AG04450 (cell line): Measurements from ENCODE around the gene NUDT22. TPM values are rescaled to one million over a fixed set of nuclear protein-coding genes. Genes with fewer than 3 reads are reported as not detected.

Source experiments
- CTCF ChIA-PET: fragments of 300-600, 350-600 bp; formaldehyde crosslinking; extraction: SDS; loops from one replicate; lab custom pipeline; 2022; ENCODE audit warnings: antibody characterized with exemption, inconsistent platforms; lab: Charles Lee
- POLR2A ChIA-PET: fragments of 350-600 bp; formaldehyde crosslinking; extraction: SDS; loops from one replicate; lab custom pipeline; 2021; ENCODE audit warnings: antibody characterized with exemption, inconsistent platforms; lab: Yijun Ruan, JAX
- DNase-seq: peaks from one replicate; pipeline ENCODE4 v3.0.0-alpha.2; 2011; ENCODE audit warnings: low read depth, low spot score
- H3K27ac ChIP-seq: one replicate; pipeline ENCODE4 v1.5.1; 2012; ENCODE audit warnings: low read depth, low read length, control low read depth
- H3K27me3 ChIP-seq: one replicate; pipeline ENCODE4 v1.6.0; 2012; ENCODE audit warnings: low read length; ENCODE audit not compliant: control insufficient read depth, insufficient read depth
- H3K4me3 ChIP-seq: 2 replicates; pipeline ENCODE4 v1.5.1; 2011; ENCODE audit warnings: mild to moderate bottlenecking, low read depth, low read length, control low read depth
- H3K9me3 ChIP-seq: 2 replicates; pipeline ENCODE4 v1.5.1; 2012; ENCODE audit warnings: low read length; ENCODE audit not compliant: control insufficient read depth, insufficient read depth
- polyA plus RNA-seq: library from polyadenylated mRNA; depleted of rRNA; stranded (reverse); fragments of >200 nt; gene quantifications from 2 replicates; pipeline ENCODE4 v1.2.3, GENCODE V29; 2011
- TF ChIP-seq, protein P1 (sequence below): IDR thresholded peaks from 2 replicates; pipeline ENCODE4 v1.5.1; 2011; ENCODE audit warnings: low read depth, low read length, control low read depth, inconsistent platforms

Gene NUDT22
- polyA plus RNA-seq, 1 experiment = 18.8 TPM

DNA sequence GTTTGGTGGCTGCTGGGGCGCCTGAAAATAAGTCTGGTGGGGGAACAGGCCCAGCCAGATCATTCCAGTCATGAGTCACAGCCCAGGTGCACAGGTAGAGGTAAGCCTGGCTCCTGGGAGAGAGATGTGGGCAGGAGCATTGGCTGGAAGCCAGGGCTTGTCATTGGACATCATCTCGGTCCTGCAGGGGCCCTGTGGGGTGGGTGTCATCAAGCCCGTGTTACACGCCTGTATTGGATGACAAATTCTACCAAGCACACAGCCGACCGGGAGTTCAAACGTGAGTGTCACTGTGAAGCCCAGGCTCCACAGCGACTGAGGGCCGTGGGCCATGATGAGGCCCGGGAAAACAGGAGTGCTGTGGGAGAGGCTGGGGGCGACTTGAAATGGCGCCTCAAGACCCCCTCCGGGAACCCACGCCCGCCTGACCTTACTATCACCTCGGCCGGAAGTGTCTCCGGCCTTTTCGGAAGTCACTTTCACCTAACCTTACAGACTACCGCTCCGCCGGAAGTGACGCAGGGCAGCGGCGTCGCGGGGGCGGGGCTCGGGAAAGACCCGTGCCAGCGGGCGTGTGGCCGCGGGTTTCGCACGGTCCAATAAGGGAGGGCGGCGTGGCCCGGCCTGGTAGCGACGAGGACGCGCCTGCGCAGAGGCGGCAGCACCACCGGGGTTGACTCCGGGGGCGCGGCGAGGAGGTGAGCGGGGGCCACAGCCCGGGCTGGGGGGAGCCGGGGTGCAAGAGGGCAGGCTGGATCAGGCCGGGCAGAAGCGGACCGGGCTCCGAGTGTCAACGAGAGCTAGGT lies 14.6 kb downstream of the NUDT22 start, which contains the start of gene FKBP2:
TSS of gene FKBP2 (plus strand) at position 661 of the 806 bp plus-strand sequence. CDS start 1,293 bp downstream, outside the sequence.
- Histone ChIP-seq H3K27me3 (no peaks in the 10 kb centered on the region), H3K4me3 (peak within 1 kb of the TSS; percentile 84), H3K9me3 (peaks cover 4% of the 10 kb centered on the region; the same call in 1 of the 2 replicates), H3K27ac (peak within 1 kb of the TSS; percentile 94)
- TF ChIP-seq, protein P1, sequence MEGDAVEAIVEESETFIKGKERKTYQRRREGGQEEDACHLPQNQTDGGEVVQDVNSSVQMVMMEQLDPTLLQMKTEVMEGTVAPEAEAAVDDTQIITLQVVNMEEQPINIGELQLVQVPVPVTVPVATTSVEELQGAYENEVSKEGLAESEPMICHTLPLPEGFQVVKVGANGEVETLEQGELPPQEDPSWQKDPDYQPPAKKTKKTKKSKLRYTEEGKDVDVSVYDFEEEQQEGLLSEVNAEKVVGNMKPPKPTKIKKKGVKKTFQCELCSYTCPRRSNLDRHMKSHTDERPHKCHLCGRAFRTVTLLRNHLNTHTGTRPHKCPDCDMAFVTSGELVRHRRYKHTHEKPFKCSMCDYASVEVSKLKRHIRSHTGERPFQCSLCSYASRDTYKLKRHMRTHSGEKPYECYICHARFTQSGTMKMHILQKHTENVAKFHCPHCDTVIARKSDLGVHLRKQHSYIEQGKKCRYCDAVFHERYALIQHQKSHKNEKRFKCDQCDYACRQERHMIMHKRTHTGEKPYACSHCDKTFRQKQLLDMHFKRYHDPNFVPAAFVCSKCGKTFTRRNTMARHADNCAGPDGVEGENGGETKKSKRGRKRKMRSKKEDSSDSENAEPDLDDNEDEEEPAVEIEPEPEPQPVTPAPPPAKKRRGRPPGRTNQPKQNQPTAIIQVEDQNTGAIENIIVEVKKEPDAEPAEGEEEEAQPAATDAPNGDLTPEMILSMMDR = no peak
- CTCF ChIA-PET = interaction anchor here (0.6 to 1.5 kb wide), 6 partner anchors 10 to 609 kb away, joined by 3 to 11 read pairs (median 3); partner anchors contain the start of gene PLCB3
- POLR2A ChIA-PET = interaction anchor here (0.7 to 1.3 kb wide), 9 partner anchors 9 to 63 kb away, joined by 3 to 6 read pairs (median 4); partner anchors contain the start of genes NUDT22 and TRPT1
- DNase-seq = peak; percentile 90

DNA sequence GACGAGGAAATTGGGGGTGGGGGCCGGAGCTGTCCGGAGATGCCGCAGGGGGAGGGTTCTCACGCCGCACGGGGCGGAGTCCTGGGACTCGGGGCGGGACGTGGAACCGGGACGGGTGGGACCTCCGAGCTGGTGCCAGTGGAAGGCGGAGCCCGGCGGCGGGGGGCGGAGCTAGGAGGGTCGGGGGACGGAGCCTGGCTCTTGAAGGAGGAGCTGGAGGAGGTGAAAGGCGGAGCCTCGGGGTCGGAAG lies 15.1 kb downstream of the NUDT22 start:
- H3K9me3 ChIP-seq = peaks cover 4% of the 10 kb centered on the region; the same call in 1 of the 2 replicates
- TF ChIP-seq, protein P1 = no peak
- peak overlapping the region; percentile 89 for H3K27ac ChIP-seq
- DNase-seq = peak; percentile 99
- ChIA-PET POLR2A (interaction anchor here (0.7 to 1.3 kb wide), 9 partner anchors 9 to 63 kb away, joined by 3 to 6 read pairs (median 4); partner anchors contain the start of genes NUDT22 and TRPT1), CTCF (interaction anchor here (0.6 to 1.5 kb wide), 4 partner anchors 28 to 609 kb away, joined by 3 to 11 read pairs (median 4); no protein-coding TSS in a partner anchor)
- H3K4me3 ChIP-seq = peak overlapping the region; percentile 77
- no peaks in the 10 kb centered on the region for H3K27me3 ChIP-seq

DNA sequence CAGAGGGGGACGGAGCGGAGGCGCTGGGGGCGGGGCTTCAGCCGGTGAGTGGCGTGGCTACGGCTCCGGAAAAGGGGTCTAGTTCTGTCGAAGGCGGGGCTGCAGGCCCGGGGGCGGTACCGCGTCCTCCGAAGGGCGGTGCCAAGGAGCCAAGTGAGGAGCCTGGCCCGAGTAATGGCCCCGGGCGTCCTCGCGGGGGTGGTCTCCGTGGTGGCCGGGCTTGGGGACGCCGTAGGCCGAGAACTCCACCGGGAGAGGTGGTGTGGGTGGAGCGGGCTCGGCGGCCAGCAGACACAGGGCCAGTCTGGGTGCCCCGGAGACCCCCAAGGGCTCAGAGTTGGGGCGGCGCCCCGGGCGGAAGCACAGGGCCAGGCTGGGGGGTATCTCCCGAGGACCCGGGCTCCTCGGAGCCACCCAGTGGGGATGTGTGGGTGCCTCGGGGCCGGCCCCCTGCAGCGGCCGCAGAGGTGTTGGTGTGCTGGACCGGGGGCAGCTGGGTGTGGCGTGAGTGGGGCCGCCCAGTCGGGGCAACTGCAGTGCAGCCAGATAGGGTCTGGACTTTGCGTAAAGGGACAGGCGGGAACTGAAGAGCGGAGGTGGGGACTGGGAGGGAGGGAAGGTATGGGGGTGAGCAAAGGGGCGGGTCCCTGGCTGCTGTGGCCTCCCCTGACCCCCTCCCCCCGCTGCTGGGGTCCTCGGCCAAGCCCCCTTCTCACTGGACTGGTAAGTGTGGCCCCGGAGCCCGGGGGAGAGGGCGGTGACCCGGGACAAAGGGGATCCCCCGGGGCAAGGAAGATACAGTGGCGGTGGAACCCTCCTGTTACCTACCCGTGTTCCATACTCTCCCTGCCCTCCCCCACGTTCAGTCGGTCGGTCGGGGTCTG lies 15.7 kb downstream of the NUDT22 start:
- H3K27ac ChIP-seq = peak overlapping the region; percentile 39
- no peak for DNase-seq
- peak overlapping the region; percentile 84 for H3K4me3 ChIP-seq
- peaks cover 4% of the 10 kb centered on the region; the same call in 1 of the 2 replicates for H3K9me3 ChIP-seq
- H3K27me3 ChIP-seq = no peaks in the 10 kb centered on the region
- CTCF ChIA-PET = interaction anchor here (0.6 to 1.5 kb wide), 4 partner anchors 27 to 608 kb away, joined by 3 to 11 read pairs (median 4); no protein-coding TSS in a partner anchor
- POLR2A ChIA-PET = interaction anchor here (0.7 to 1.3 kb wide), 10 partner anchors 10 to 62 kb away, joined by 3 to 6 read pairs (median 4); partner anchors contain the start of genes NUDT22, STIP1 and TRPT1
- TF ChIP-seq, protein P1 = no peak

DNA sequence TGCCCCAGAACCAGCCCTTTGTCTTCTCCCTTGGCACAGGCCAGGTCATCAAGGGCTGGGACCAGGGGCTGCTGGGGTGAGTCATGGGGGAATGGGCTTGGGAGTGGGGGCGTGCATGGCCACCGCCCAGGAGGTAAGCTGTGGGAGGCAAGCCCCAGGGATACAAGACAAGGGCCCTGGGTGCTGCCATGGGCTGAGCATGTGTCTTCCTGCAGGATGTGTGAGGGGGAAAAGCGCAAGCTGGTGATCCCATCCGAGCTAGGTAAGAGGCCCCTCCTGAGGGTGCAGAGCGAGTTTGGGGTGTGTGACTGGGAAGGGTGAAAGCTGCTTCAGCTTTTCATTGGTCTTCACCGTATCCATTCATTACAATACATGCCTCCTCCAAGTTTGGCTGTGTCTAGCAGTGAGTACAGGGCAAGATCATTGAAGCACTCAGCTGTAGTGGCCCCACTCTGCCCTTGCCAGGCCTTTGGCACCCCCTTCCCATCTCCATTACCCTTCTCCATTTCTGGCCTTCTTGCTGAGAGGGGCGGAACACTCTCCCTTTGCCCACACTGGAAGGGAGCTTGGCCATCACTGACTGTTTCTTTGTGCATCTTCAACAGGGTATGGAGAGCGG lies 17.3 kb downstream of the NUDT22 start:
- H3K4me3 ChIP-seq = peak overlapping the region; percentile 84
- H3K9me3 ChIP-seq = peaks cover 4% of the 10 kb centered on the region; the same call in 1 of the 2 replicates
- H3K27ac ChIP-seq = peak overlapping the region; percentile 21
- TF ChIP-seq, protein P1 = no peak
- CTCF ChIA-PET = interaction anchor here (1.3 to 3.3 kb wide), 4 partner anchors 9 to 61 kb away, joined by 3 to 22 read pairs (median 7); partner anchors contain the start of gene ESRRA
- no peak for DNase-seq
- POLR2A ChIA-PET = interaction anchor here (0.8 to 1.1 kb wide), 2 partner anchors 27 to 58 kb away, joined by 3 read pairs; partner anchors contain the start of gene STIP1
- H3K27me3 ChIP-seq = no peaks in the 10 kb centered on the region
